DMS153 (cell line): ENCODE data around the gene DLG3.
A peak's percentile ranks its signal among the peaks of the same experiment; 100 is the strongest.
"Not testable (repeated sequence)": the region's sequence is repeated elsewhere in the genome, so short reads cannot be mapped to it uniquely, and the experiment has no call there.

Experiments
- DNase-seq: peaks from one replicate; lab custom pipeline; 2025; lab: John Stamatoyannopoulos, UW

Gene DLG3

GRCh38 chrX:70444326-70444945, at the start of gene DLG3:
Gene DLG3 (plus strand): TSS chrX:70444835. CDS start chrX:70445202, 367 bp downstream.
- no peak for DNase-seq

- no peak for DNase-seq
Measured at GRCh38 chrX:70398899-70399298, 45.7 kb upstream of the DLG3 start.

- not testable (repeated sequence) for DNase-seq
Measured at GRCh38 chrX:70400181-70400580, 44.5 kb upstream of the DLG3 start.

GRCh38 chrX:70402721-70403120, 41.9 kb upstream of the DLG3 start:
- no peak for DNase-seq

GRCh38 chrX:70405003-70405402, 39.6 kb upstream of the DLG3 start:
- DNase-seq: no peak

- DNase-seq: no peak
Measured at GRCh38 chrX:70410921-70411320, 33.7 kb upstream of the DLG3 start.

- DNase-seq: no peak
Measured at GRCh38 chrX:70411475-70411874, 33.2 kb upstream of the DLG3 start.

GRCh38 chrX:70421618-70422017, 23.0 kb upstream of the DLG3 start:
- no peak for DNase-seq

GRCh38 chrX:70422851-70423341, 21.7 kb upstream of the DLG3 start, which contains the start of gene GDPD2:
Gene GDPD2 (plus strand): TSS chrX:70423314. CDS start chrX:70424985, 1,671 bp downstream.
- peak; percentile 54 for DNase-seq

- DNase-seq: no peak
Measured at GRCh38 chrX:70423936-70424675, 20.5 kb upstream of the DLG3 start.

GRCh38 chrX:70424801-70425200, 19.8 kb upstream of the DLG3 start:
- DNase-seq: no peak

GRCh38 chrX:70426286-70427278, 18.1 kb upstream of the DLG3 start:
- no peak for DNase-seq

- DNase-seq: no peak
Measured at GRCh38 chrX:70427365-70427764, 17.3 kb upstream of the DLG3 start.

- DNase-seq: no peak
Measured at GRCh38 chrX:70429759-70430158, 14.9 kb upstream of the DLG3 start.

GRCh38 chrX:70432936-70433847, 11.4 kb upstream of the DLG3 start:
- no peak for DNase-seq

- peak; percentile 57 for DNase-seq
Measured at GRCh38 chrX:70433848-70434351, 10.7 kb upstream of the DLG3 start.

GRCh38 chrX:70434352-70434866, 10.2 kb upstream of the DLG3 start:
- DNase-seq: peak; percentile 54

GRCh38 chrX:70434914-70435586, 9.6 kb upstream of the DLG3 start:
- DNase-seq: no peak

GRCh38 chrX:70436343-70436742, 8.3 kb upstream of the DLG3 start:
- no peak for DNase-seq

- DNase-seq: no peak
Measured at GRCh38 chrX:70437011-70437410, 7.6 kb upstream of the DLG3 start.
